Left lung (tissue), 10 donors: ENCODE results near the gene TTC22. TPM values are rescaled to one million over a fixed set of nuclear protein-coding genes. Genes with fewer than 3 reads are reported as not detected.

ENCODE experiments used
- ATAC-seq: fragments of 200-7000 bp; cut with Tn5 transposase; one replicate; pipeline ENCODE4 v1.9.1; 2020; ENCODE audit warnings: moderate library complexity
- DNase-seq, 4 donors: peaks; one replicate each; pipeline ENCODE4 v3.0.0-alpha.2; 2013 to 2020
- H3K27ac ChIP-seq, 2 donors: fragments of 200-600 bp; sonication (generic) in 1 of 2; one replicate each; pipeline versions ENCODE4 v1.5.0 to v1.8.0; 2020 to 2021
- H3K27me3 ChIP-seq, 2 donors: fragments of 200-600 bp; sonication (generic) in 1 of 2; one replicate each; pipeline versions ENCODE4 v1.5.0 to v1.8.0; 2020 to 2021
- H3K36me3 ChIP-seq, 2 donors: fragments of 200-600 bp; sonication (generic) in 1 of 2; one replicate each; pipeline versions ENCODE4 v1.5.0 to v1.8.0; 2020 to 2021
- H3K4me1 ChIP-seq, 2 donors: fragments of 200-600 bp; one replicate each; pipeline ENCODE4 v1.8.0; 2021
- H3K4me3 ChIP-seq, 2 donors: fragments of 200-600 bp; sonication (generic) in 1 of 2; one replicate each; pipeline versions ENCODE4 v1.5.0 to v1.8.0; 2020 to 2021; ENCODE audit warnings: mild to moderate bottlenecking in 1 of 2
- H3K9me3 ChIP-seq, 2 donors: fragments of 200-600 bp; sonication (generic) in 1 of 2; one replicate each; pipeline versions ENCODE4 v1.5.0 to v1.8.0; 2020 to 2021
- intact Hi-C, 2 donors: fragments of 100-400 bp; cut with DNase I; formaldehyde crosslinking; loops; one replicate each; pipeline versions ENCODE4 v1.11.2 to v1.14.2; 2022
- polyA plus RNA-seq, 6 donors: library from polyadenylated mRNA; unstranded; fragments of 120-200 nt; gene quantifications; one replicate each; pipeline ENCODE4 v1.2.1, GENCODE V29; 2013; ENCODE audit not compliant: insufficient read length in 6 of 6
- total RNA-seq, 2 donors: library from RNA; stranded (reverse); fragmentation: NEBNext Ultra II Directional; extraction: Animal tissue kit (Norgen Biotek cat#: 25700); gene quantifications; one replicate each; pipeline ENCODE4 v1.2.1, GENCODE V29; 2021
- TF ChIP-seq, protein P1 (sequence below), 2 donors: fragments of 200-600 bp; sonication (generic) in 1 of 2; IDR thresholded peaks; one replicate each; pipeline versions ENCODE4 v1.5.0 to v1.8.0; 2021; ENCODE audit warnings: antibody characterized with exemption in 2 of 2
- donor health status: DM: no; HTN: yes; CAD: no.
- donor health status: DM: no; HTN: no; CAD: no.

TTC22 gene
- total and polyA plus RNA-seq, 8 donors = 2.9 to 7.7 (median 4.2) TPM

DNA sequence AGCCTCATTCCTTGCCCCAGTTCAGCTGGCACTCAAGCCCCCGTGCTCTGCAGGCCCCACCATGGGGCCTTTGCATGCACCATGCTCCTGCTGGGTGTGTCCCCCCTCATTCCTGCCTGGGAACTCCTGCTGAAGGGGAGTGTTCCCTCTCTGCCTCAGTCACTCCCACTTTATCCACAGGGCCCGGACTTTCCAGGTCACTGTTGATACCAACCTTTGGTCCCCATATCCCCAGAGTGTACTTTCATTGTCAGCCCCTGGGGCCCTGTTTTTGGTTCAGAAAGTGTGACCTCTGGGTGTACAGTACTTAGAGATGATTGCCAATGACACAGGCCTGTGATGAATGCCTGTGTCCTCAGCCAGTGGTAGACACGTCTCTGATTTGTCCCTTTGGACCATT is 2.9 kb downstream of the TTC22 start:
- ATAC-seq = no peak
- intact Hi-C loops = no loop called here

DNA sequence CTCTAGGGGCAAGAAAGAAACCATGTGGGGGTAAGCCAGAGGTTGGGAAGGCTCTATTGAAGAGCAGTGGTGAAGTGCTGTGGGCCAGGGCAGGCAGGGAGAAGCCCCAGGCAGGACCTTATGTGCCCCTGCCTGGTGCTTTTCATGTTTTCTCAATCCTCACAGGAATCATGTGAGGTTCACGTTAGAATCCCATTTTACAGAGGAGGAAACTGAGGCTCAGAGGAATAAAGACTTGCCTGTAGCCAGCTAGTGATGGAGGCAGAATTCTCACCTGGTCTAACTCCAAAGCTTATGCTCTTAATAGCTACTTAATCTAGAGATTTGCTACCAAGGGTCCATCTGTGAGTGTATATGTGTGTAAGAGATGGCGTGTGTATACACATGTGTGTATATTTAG is 4.2 kb downstream of the TTC22 start:
- DNase-seq (no peak), ATAC-seq (no peak)
- Histone ChIP-seq H3K27ac (no peak overlapping the region), H3K4me3 (no peak overlapping the region), H3K27me3 (peaks cover 12 to 30% of the 10 kb centered on the region in 2 donors), H3K4me1 (peaks cover 0 to 29% of the 10 kb centered on the region in 2 donors), H3K36me3 (no peaks in the 10 kb centered on the region), H3K9me3 (peaks cover 0 to 4% of the 10 kb centered on the region in 2 donors)
- intact Hi-C loops = no loop called here
- TF ChIP-seq, protein P1, sequence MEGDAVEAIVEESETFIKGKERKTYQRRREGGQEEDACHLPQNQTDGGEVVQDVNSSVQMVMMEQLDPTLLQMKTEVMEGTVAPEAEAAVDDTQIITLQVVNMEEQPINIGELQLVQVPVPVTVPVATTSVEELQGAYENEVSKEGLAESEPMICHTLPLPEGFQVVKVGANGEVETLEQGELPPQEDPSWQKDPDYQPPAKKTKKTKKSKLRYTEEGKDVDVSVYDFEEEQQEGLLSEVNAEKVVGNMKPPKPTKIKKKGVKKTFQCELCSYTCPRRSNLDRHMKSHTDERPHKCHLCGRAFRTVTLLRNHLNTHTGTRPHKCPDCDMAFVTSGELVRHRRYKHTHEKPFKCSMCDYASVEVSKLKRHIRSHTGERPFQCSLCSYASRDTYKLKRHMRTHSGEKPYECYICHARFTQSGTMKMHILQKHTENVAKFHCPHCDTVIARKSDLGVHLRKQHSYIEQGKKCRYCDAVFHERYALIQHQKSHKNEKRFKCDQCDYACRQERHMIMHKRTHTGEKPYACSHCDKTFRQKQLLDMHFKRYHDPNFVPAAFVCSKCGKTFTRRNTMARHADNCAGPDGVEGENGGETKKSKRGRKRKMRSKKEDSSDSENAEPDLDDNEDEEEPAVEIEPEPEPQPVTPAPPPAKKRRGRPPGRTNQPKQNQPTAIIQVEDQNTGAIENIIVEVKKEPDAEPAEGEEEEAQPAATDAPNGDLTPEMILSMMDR (IDR thresholded peaks at IDR 0.05) = no peak

More for the DNA sequence above, 2.9 kb downstream of the TTC22 start:
- Histone ChIP-seq H3K4me1 (peaks cover 0 to 30% of the 10 kb centered on the region in 2 donors), H3K27ac (no peak overlapping the region), H3K9me3 (no peaks in the 10 kb centered on the region), H3K36me3 (no peaks in the 10 kb centered on the region), H3K27me3 (peaks cover 12 to 41% of the 10 kb centered on the region in 2 donors), H3K4me3 (no peak overlapping the region)
- DNase-seq = no peak
- TF ChIP-seq, protein P1 (IDR thresholded peaks at IDR 0.05) = no peak

DNA sequence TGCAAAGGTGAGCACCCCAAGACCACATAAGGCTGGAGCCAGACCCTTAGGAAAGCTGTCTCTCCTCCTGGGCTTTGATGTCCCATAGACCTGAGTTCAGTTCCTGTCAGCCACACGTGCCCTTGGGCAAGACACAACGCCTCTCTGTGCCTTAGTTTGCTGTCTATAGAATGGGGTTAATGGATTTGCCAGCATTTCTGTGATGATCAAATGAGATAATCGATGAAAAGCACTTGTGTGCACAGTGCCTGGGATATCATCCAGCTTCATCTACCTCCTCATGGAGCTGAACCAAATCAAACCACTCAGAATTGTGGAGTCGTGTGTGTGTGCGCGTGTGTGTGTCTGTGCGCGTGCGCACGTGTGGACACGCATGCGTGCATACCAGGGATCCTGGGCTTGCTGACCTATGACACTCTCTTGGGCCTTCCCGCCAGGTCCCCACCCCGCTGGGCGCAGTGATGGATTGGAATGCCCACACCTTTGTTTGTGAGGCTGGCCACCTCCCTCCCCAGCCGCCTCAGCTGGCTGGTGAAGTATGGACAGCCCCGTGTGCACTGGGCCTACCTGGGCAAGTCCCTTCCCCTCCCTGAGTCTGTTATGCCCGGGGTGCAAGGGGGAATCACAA is 5.2 kb downstream of the TTC22 start:
- Histone ChIP-seq H3K36me3 (no peaks in the 10 kb centered on the region), H3K9me3 (peaks cover 0 to 6% of the 10 kb centered on the region in 2 donors), H3K27me3 (peaks cover 5 to 21% of the 10 kb centered on the region in 2 donors), H3K4me3 (no peak overlapping the region), H3K4me1 (peaks cover 0 to 20% of the 10 kb centered on the region in 2 donors), H3K27ac (no peak overlapping the region)
- ATAC-seq (no peak), DNase-seq (no peak)
- TF ChIP-seq, protein P1 (IDR thresholded peaks at IDR 0.05) = no peak
- intact Hi-C loops = no loop called here

DNA sequence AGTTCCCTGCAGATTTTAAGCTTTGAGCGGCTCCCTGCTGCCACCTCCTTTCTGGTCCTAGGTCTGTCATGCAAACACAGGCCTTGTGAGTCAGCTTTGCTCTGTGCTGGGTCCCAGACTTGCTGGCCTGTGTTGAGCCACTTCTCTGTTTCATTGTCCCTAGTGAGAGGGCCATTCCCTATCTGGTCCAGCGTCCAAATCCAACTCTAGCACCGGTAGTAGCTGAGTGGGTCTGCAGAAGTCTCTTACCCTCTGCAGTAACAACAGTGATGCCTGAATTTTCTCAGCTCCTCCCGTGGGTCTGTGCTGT is 5.8 kb downstream of the TTC22 start:
- intact Hi-C loops = no loop called here
- DNase-seq = no peak
- TF ChIP-seq, protein P1 (IDR thresholded peaks at IDR 0.05) = no peak

DNA sequence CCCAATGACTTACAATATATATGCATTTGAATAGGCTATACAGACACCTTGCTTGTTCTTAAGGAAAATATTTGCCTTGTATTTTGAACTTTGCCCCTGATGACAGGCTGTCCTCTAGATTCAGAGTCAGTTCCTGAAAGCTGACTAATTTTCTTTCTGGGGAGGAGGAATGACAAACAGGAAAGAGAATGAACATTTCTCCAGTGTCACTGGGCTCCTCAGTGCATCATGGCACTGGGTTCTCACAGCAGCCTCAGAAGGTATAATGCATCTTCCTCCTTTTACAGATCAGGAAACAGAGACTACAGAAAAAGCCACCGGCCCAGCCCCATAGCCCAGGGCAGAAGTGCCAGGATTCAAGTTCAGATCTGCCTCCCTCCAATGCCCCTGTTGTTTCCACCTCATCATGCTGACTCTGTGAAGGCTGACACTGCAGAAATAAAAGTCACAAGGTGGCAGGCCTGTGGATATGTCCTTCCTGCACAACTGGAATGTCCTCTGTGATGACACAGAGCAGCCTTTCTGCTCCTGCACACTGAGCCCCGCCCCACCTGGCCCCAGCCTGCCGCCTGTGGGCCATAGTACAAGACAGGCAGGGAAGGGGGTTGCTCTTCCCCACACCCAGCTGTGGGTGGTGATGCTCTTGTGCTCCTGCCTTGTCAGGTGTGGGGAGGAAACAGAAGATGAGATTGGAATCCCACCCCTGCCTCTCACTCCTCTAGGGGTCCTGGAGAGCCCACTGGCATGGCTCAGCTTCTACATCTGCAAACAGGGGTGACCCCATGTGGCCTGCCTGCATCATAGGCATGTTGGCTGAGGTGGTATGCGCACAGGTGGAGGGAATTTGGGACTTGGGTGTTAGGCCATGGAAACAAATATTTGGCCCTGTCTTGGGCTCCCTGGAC is 6.4 kb downstream of the TTC22 start:
- peaks cover 0 to 8% of the 10 kb centered on the region in 2 donors for H3K27me3 ChIP-seq
- intact Hi-C loops = no loop called here
- ATAC-seq (no peak), DNase-seq (no peak)
- TF ChIP-seq, protein P1 (IDR thresholded peaks at IDR 0.05) = no peak
- peaks cover 0 to 6% of the 10 kb centered on the region in 2 donors for H3K9me3 ChIP-seq
- no peak overlapping the region for H3K27ac ChIP-seq
- peaks cover 0 to 9% of the 10 kb centered on the region in 2 donors for H3K4me1 ChIP-seq
- no peak overlapping the region for H3K4me3 ChIP-seq
- H3K36me3 ChIP-seq = no peaks in the 10 kb centered on the region

More for the DNA sequence above, 5.8 kb downstream of the TTC22 start:
- Histone ChIP-seq H3K4me3 (no peak overlapping the region), H3K36me3 (no peaks in the 10 kb centered on the region), H3K27me3 (peaks cover 0 to 14% of the 10 kb centered on the region in 2 donors), H3K9me3 (peaks cover 0 to 6% of the 10 kb centered on the region in 2 donors), H3K27ac (no peak overlapping the region), H3K4me1 (peaks cover 0 to 15% of the 10 kb centered on the region in 2 donors)
- ATAC-seq = no peak
